ENCODE measurements around the gene RAD18.

RAD18 gene

GRCh38 chr3:8835385-8835784, 127.9 kb downstream of the RAD18 start:
- no peak for DNase-seq (ENCODE audit: low spot score)

GRCh38 chr3:8834974-8835373, 128.3 kb downstream of the RAD18 start:
- DNase-seq (ENCODE audit: low spot score), result no peak

DNA sequence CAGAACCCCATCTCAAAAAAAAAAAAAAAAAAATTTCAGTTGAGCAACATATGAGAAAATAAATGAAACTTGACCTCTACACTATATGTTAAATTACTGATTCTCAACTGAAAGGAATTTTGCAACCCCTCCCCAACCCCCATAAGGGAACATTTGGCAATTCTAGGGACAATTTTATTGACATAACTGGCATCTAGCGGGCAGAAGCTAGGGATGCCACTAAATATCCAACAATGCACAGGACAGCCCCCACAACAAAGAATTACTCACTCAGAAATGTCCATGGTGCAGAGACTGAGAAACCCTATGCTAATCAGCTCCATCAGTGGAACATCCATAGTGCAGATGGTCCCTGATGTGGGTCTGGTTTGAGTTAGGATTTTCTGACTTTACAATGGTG, 135.6 kb downstream of the RAD18 start:
- no peak for DNase-seq (ENCODE audit: low spot score)
